ENCODE results near the gene TBC1D16.

Gene TBC1D16

DNA sequence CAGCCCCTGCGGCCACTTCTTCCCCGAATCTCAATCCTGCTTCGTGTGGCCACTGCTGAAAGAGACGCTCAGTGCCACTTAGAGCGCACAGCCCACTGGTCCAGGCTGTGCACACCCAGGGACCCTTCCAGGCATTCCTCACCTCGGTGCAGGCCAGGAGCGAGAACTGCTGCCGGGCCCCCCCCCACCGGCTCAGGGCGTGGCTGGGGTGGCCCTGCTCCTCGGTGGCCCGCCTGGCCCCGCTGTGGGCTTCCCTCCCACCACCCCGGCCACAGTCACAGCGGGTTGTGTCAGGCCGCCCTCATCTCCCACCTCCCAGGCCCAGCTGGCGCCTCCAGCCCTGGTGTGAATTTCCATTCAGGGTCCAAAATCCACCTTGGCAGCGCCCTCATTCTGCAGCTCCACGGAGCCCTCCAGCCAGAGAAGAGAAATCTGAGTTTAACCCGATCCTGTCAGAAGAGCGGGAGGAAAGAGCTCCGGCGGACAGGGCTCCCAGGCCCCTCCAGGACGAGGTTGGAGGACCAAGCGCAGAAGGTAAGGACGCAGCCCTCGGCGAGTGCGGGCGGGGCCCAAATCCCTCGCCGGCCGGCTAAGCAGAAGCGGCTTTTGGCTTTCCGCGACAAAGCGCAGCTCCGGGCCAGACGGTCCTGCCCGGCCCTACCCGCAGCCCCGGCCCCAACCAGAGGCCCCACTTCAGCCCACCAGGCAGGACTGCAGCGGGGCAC lies 12.0 kb downstream of the TBC1D16 start:
- no peak for DNase-seq

DNA sequence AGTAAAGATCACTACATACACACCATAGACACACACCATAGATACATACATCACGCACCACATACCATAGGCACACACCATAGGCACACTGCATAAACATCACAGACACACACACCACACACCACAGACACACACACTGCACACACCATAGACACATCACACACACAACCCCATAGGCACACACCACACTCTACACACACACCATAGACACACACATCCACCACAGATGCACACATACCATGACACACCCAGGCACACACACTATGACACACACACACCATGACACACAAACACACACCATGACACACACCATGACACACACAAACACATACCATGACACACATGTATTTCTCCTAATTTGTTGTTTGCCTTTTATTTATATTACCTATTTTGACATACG lies 14.1 kb downstream of the TBC1D16 start:
- no peak for DNase-seq

DNA sequence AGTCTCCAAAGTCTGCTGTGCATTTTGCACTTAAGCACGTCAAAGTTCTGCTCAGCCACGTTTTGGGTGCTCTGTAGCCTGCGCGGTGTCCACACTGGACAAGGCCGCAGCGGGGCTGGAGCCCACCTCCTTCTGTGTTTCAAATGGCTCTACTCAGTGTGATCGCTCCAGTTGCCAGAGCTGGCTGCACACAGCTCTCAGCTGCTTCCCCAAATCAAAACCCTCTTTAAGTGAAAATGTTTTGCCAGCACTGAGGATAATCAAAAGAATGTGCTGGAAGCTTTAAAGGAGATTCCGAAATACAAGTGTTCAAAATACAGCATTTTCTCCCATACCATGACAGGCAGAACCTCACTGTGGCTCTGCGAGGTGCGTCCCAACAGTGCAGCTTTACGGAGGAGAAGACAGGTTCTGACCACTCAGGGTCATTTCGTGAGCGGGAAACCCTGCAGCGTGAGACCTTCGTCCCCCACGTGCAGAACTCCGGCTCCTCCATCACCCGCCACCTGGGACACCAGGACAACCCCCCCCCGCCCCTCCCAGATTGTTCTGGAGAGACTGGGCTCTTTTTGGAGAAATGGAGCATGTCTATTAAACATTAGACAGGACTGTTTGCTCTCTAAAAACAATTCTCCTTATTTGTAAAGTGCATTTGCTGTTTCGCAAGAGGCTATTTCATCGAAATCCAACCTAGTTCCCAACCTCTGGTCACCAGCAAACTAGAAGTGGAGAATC lies 16.6 kb downstream of the TBC1D16 start:
- no peak for DNase-seq

DNA sequence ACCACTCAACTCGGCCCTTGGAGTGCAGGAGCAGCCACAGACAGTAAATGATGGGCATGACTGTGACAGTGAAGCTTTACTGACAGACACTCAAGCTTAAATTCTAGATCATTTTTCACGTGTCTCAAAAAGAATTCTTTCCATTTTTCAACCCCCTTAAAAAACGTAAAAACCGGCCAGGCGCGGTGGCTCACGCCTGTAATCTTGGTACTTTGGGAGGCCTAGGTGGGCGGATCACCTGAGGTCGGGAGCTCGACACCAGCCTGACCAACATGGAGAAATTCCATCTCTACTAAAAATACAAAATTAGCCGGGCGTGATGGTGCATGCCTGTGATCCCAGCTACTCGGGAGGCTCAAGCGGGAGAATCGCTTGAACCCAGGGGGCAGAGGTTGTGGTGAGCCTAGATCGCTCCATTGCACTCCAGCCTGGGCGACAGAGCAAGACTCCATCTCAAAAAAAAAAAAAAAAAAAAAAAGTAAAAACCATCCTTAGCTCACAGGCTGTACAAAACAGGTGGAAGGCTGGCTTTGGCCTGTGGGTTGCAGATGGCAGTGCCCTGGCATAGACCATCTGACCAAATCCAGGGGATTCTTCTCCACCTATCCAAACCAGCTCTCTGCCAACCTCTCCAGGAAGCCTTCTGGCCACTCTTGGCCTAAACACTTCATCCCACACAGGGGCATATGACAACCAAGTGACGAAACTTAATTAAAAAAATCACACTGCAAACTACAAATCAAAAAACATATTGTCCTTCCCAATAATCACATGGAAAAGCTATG lies 18.3 kb downstream of the TBC1D16 start:
- DNase-seq, result no peak

DNA sequence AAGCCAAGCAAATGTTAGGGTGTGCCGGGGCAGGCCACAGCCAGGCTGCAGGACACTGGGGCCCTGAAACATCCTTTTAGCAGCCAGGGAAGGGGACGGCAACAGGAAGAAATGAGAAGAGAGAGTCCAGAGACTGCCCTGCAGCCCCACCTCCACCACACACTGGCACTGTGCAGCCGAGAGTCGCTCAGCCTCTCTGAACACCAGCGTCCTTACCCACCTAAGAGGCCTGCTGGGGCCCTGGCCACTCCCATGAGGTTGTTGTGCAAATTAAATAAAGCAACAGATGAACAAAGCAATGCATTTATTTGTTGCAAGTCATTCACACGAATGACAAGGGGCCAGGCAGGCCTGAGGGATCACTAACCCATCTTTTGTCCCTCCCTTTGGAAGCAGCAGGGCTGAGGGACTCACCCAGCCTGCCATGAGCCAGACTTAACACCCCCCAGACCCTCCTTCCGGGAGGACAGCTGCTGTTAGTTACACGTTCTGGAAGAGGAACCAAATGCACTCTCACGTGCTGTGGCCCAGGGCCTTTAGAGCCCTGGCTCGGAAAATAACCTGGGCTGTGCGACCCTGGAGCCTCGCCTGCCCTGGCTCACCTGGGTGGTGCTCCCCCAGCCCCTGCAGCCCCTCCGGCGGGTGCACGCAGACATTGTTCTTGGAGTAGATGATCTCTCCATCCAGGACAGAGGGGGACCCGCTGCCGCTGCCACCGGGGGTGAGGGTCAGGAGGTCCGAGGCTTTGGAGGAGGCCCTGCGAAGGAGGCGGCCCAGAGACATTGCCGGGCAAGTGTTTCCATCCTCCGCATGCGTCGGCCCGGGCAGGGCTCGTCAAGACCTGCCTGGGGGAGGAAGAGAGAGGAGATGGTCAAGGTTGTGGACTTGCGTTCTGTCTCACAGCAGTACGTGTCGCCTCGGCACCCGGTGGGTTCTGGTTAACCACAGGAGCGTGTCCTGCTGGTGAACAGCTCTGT lies 22.6 kb downstream of the TBC1D16 start:
- DNase-seq, result no peak

DNA sequence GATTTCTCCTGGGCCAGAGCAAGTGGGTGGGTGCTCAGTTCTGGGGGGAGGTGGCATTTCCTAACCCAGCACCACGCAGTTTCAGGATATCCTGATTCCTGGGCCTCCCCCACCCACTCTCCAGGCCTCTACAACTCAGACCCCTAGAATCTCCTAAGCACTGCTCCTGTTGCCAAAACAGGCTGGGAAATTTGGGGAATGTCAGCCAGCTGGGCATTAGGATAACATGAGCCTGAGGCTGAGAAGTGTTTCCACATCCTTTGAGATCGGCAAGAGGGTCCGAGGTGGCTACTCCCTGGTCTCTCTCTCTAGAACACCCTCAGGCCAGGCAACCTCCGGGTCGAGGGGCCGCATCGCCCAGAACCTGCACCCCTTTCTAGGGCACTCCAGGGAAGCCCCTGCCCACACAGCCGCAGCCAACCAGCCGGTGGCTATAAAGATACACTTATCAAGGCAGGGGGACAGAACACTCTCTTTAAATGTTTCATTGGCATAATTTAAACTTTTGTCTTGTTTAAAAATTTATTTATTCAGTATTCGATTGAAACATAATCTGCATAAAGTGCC lies 23.6 kb downstream of the TBC1D16 start:
- no peak for DNase-seq

DNA sequence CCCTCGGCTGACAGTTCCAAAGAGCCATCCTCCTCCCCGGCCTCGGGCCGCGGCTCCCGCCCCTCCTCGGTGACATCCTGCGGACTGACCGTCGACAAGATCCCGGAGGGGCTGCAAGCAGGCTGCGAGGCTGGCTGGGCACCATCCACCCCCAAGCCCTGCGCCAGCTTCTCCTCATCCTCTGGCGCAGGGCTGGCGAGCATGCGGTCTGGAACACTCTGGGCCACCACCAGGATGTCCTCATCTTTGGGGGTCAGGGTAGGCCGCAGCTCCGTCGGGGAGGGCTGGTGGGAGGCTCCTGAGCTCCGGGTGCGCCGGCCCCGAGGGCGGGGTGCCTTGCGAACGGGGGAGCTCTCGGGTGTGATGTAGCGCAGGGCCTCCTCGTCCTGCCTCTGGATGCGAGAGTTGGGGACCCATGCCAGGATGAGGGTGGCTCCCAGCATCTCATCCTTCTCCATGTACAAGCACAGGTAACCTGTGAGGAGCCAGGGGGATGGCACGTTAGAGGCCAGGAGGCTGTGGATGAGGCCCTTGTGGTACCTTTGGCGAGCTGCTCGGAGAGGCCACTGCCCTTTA lies 25.3 kb downstream of the TBC1D16 start:
- no peak for DNase-seq

DNA sequence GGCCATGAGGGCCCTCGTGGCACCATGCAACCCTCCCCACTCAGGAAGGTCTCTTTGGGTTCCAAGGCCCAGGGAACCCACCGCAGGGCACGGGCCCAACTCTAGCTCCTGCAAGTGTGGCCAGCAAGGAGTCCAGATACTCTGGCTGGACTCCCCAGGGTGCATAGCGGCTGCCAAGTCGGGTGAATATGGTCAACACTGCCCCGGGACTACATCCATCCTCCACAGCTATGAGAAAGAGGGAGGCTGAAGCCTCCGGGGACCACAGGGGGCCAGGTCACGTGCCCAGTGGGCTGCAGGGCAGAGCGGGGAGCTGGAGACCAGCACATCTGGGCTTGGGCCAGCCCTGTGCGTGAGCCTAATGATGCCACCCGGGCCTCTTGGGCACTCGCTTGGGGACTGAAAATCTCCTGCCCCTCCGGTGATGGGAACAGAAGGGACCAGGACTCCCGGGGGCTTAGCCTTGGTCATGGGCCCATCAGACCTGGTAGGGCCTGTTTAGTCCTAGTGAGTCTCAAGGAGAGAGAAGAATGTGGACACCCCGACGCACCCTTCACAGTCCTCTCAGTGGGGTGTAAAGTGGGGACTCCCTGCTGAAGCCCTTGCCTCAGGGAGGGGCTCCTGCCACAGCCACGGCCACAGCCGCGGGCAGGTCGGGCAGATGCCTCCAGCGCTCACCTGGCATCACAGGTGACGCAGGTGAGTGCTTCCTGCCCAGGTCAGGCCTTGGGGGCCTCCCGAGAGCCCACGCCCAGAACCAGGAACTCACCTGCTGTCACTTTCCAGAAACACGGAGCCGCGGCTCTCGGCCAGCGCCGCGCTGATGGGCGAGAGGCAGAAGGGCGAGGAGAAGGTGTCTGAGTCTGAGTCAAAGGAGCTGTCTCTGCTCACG lies 26.0 kb downstream of the TBC1D16 start:
- DNase-seq, result no peak

DNA sequence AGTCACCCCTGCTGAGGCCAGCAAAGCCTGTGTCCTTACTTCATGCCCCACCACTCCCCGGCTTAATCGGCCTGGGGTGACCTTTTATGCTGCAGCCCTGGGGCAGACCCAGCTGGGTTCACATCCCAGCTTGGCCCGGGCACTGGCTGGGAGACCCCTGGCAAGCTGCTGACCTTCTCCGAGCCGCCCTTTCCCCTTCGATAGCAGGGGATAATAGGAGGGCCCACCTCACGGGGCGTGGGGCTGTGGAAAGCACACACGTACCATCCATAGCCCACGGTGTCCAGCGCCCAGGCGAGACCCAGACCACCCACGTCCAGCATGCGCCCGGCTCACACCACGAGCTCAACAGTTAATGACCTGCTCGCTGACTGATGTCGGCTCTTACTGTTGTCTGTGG lies 26.8 kb downstream of the TBC1D16 start:
- DNase-seq, result no peak

DNA sequence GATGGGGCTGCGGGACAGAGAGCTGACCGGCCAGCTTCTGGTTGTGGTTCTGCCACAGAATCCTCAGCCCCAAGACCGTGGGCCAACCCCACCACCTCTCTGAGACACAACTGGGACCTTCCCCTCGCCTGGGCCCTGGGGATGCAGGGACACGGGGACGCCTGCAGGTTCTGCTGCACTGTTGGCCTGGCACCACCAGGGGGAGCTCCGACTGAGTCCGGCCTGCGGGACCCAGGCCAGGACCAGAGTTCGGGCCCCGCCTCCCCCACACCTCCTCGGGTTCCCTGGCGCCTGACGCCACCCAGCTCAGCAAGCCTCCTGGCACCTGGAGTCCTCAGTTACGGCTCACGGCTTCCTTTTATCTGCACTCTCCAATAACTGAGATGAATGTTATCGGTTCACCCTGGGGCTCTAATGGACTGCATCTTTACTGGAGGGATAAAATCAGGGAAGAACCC lies 27.3 kb downstream of the TBC1D16 start:
- DNase-seq, result no peak

DNA sequence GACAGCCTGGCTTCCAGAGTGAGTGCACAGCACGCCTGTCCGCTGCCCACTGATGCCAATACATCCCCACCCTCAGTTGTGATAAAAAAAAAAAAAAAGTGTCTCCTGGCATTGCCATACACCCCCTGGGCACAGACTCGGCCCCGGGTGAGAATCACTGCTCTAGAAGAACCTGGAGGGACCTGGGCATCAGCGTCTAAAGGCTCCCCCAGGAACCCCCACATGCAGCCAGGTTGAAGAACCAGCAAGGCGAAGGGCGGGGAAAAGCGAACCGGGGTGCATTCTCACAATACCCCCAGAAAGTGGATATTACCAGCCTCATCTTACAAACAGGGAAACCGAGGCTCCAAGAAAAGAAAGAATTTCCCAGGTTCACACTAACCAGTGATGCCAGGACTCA lies 27.7 kb downstream of the TBC1D16 start:
- DNase-seq, result no peak

DNA sequence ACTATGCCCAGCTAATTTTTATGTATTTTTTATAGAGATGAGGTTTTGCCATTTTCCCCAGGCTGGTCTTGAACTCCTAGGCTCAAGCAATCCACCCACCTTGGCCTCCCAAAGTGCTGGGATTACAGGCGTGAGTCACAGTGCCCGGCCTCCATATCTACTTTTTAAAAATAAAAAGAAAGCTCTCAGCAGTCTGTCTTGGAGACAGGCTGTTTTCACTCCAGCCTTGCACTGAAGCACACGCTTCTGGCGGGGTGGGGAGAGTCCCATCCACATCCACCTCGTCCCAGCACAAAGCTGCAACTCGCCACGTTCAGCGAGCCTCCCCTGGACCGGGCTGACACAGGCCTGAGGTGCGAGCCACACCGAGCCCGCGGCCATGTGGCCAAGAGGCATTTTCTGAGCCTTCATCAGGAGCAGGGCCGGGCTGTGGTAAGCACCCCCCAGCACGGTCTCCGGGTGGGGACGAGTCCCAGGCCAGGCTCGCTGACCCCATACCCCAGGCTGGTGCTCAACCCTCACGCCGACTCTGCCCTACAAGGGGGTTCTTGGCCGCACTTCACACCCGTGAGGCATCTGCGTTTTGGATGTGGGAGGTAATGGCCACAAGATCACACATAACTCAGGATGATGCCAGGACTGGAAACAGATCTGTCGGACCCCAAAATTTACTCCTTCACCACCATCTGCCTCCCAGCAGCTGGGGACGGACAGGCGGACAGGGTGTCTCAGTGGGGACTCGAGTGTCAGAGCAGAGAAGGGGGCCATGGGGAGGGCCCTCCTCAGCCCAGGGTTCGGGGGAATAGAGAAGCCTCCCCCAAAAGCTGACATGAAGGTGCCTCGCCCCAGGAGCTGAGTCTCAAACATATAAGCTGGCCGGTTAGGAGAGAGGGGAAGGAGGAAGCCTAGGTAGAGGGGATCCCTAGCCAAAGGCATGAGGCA lies 28.6 kb downstream of the TBC1D16 start:
- DNase-seq, result no peak

DNA sequence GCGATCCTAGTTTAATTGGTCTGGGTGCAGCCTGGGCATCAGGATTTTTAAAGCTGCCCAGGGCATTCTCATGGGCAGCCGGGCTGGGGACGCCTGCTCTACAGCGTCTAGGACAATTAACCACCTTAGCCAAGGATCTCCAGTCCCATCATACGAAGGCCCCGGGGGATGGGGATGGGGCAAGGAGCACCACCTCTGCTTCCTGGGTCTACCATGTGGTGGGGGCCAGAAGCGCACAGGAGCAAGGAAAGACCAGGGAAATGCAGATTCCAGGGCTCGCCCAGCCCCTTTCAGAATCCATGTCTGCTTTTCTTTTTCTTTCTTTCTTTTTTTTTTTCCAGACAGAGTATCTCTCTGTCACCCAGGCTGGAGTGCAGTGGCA lies 29.3 kb downstream of the TBC1D16 start:
- no peak for DNase-seq

DNA sequence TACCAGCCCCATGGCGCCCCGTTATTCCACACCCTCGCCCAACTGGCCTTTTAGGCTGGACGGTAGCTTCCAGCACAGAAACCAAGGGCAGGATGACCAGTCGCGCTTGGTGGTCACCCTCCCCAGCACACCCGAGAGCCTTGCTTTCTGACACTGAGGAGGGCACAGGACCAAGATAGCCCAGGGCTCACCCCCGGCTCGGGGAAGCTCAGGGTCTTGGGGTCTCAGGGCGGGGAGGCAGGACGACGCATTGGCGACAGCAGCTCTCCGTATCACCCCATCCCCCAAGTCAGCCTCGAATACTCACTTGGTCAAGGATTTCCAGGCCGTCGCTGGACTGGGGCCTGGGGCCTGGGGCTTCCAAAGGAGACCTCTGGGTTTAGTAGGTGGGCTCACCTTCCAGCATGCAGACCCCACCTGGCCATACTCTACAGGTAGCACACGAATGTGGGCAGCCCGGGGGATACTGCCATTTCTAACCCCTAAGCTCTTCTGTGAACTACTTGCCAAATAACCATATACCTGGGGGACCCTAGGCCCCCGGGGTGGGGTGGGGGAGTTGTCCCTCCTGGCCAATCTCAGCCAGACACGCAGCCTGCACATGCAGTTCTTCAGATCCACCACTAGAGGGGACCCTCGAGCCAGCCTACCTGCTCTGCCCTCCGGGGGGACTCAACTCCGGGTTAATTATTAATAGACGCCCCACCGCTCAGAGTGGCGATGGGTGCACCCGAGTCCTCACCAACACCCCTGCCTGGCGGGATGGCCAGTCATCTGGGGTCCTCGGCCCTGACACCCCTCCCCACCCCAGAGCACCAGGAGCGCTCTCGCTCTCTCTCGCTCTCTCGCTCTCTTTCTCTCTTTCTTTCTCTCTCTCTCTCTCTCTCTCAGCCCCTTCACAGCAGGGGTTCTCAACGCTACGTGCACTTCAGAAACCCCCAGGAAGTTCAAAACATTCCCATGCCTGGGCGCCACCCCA lies 30.0 kb downstream of the TBC1D16 start:
- DNase-seq, result no peak

DNA sequence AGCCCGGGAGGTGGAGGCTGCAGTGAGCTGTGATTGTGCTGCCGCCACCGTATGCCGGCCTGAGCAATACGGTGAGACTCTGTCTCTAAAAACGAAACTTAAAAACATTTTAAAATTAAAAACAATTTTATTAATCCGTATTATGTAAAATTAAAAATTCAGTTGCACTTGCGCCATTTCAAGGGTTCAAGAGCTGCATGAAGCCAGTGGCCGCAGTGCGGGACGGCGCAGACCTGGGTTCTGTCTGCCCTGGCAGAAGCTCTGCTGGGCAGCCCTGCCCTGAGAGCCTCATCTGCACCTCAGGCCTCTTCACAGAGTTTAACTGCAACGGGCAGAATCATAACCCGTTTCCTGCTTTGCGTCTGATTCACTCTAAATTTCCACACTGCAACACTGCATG lies 31.7 kb downstream of the TBC1D16 start:
- no peak for DNase-seq

DNA sequence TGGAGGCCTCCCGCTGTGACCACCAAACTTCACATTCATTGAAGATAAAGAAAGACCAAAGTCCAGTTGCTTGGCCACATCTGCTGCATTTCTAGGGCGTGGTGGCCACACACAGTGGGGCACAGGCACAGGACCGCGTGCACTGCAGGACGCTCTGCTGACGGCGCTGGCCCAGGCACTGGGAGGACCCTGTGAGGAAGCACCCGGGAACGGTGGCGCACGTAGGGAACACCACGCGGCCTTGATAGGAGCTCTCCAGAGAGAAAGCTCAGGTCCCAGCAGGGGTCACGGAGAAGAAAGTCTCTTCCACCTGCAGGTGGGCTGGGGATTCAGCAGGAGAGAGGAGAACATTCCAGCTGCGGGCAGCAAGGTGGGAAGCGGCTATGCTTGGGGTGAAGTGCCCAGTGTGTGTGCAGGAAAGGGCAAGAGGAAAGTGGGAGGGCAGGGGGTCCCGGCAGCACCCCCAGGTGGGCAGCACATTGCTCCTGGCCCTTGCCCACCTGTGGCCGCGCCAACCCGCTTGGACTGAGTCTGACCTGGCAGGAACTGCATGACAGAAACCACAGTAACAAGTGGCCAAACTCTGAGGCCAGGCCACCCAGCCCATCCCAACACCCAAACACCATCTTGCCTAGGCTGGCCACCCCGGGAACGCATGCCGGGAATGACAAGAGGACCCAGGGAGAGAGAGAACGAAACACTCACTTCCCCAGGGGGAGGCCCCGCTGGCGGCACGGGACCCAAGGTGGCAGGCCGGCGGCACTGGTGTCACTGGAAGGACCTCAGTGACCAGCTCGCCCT lies 32.8 kb downstream of the TBC1D16 start:
- DNase-seq, result no peak

DNA sequence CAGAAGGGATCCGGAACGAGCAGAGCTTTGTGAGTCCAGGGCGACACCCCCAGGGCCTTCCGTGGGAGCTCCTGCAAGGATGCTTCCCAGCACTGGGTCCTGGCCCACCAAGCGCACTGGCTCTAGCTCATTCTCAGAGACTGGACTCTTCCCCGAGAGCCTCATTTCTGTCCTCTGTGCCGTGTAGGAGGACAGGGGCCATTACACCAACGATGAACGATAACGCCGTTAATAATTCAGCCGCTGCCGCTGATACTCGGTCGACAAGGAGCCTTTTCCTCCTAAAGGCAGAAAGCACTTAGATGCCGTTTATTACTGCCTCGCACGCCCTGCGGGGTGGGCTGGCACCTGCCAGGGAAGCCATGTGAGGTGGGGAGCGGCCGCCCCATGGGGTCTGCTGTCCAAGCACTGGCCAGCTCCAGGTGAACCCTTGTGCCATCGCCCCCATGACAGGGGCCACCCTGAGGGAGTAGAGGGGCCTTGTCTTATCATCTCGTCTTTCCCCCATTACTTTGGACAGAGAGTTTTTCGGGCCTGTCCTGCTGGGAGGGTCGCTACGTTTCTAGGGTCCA lies 33.5 kb downstream of the TBC1D16 start:
- no peak for DNase-seq
